Choroid plexus epithelial cell (primary cell): ENCODE results near the gene RAD51B.

Source experiments
- DNase-seq: peaks from one replicate; pipeline ENCODE4 v3.0.0-alpha.2; 2010; ENCODE audit warnings: low read depth
- H3K4me3 ChIP-seq: 2 replicates; pipeline ENCODE4 v1.5.1; 2011; ENCODE audit warnings: low read depth, mild to moderate bottlenecking, control low read depth, low read length, moderate library complexity
- TF ChIP-seq, protein P1 (sequence below): conservative IDR thresholded peaks from 2 replicates; pipeline ENCODE4 v1.5.1; 2011; ENCODE audit warnings: low read depth, mild to moderate bottlenecking, control low read depth, inconsistent platforms, low read length, moderate library complexity

Gene RAD51B

DNA sequence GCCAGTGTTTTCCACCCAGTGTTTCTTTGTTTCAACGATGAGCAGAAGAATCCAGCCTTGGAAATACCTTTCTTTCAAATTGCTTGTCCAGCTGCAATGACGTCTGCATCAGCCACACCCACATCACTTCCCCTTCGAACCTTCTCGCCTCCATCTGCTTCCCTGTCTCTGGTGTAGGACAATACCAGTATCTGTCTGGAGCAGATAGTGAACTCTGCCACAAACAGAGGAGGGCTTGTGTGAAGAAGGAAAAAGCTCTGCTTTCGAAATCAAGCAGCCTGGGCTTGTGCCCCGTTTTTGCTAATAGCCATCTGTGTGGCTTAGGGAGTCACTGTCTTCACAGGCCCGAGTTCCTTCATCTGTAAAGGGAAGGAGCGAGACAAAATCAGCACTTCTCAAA, 557.9 kb downstream of the RAD51B start:
- no peak overlapping the region for H3K4me3 ChIP-seq
- TF ChIP-seq, protein P1, sequence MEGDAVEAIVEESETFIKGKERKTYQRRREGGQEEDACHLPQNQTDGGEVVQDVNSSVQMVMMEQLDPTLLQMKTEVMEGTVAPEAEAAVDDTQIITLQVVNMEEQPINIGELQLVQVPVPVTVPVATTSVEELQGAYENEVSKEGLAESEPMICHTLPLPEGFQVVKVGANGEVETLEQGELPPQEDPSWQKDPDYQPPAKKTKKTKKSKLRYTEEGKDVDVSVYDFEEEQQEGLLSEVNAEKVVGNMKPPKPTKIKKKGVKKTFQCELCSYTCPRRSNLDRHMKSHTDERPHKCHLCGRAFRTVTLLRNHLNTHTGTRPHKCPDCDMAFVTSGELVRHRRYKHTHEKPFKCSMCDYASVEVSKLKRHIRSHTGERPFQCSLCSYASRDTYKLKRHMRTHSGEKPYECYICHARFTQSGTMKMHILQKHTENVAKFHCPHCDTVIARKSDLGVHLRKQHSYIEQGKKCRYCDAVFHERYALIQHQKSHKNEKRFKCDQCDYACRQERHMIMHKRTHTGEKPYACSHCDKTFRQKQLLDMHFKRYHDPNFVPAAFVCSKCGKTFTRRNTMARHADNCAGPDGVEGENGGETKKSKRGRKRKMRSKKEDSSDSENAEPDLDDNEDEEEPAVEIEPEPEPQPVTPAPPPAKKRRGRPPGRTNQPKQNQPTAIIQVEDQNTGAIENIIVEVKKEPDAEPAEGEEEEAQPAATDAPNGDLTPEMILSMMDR = no peak
- DNase-seq = peak; percentile 30

- H3K4me3 ChIP-seq = no peak overlapping the region
- TF ChIP-seq, protein P1 = no peak
- DNase-seq = no peak
Measured at GRCh38 chr14:68379510-68380328, 560.1 kb downstream of the RAD51B start.

DNA sequence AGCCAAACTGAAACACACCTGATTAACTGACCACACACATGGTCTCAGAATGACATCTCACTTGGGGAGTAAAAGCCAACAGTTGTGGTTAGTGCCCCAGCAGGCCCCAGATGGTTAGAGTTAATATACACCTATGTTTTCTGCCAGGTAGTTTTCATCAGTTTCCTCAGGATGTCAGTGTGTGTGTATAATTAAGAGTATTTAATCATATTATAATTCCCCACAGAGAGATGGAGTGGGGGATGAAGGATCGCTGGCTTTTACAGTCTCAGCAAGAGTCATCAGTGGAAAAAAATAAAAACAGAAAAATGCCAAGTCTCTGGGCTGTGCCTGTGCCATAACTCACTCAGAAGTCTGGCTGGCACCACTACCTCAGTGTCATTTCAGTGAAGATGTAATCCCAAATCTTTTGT, 560.8 kb downstream of the RAD51B start:
- H3K4me3 ChIP-seq = no peak overlapping the region
- no peak for DNase-seq
- TF ChIP-seq, protein P1 = no peak

DNA sequence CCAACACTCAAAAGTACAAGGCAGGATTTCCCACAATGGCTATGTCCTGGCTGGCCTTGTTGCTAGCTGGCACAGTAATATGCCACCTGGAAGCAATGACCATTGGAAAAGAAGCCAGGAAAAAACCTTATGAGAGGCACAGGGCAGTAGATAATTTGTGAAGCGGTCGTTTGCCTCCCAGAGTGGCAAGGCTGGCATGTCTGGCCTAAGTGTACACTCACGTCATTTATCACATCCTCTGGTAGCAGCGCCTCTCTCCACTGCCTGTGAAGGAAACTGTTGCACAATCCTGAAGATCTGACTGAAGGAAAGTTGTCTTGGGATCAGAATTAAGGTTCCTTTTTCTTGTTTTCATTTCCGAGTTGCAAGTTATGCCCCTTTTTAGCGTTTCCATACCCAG, 564.8 kb downstream of the RAD51B start:
- TF ChIP-seq, protein P1 = no peak
- no peak overlapping the region for H3K4me3 ChIP-seq
- no peak for DNase-seq

GRCh38 chr14:68384881-68385280, 565.3 kb downstream of the RAD51B start:
- DNase-seq = no peak
- TF ChIP-seq, protein P1 = no peak
- H3K4me3 ChIP-seq = no peak overlapping the region

GRCh38 chr14:68386446-68386845, 566.9 kb downstream of the RAD51B start:
- no peak for DNase-seq
- TF ChIP-seq, protein P1 = no peak
- H3K4me3 ChIP-seq = no peak overlapping the region
